Omental fat pad (tissue), 4 donors: Measurements from ENCODE around the gene KPNA5. TPM values are rescaled to one million over a fixed set of nuclear protein-coding genes. Genes with fewer than 3 reads are reported as not detected.
"Not testable (repeated sequence)": the region's sequence is repeated elsewhere in the genome, so short reads cannot be mapped to it uniquely, and the experiment has no call there.

Experiments
- ATAC-seq: fragments of 150-250 bp; one replicate; pipeline ENCODE4 v1.9.1; 2016; ENCODE audit warnings: mild to moderate bottlenecking, moderate library complexity; ENCODE audit not compliant: low FRiP score
- DNase-seq: peaks from one replicate; pipeline ENCODE4 v3.0.0-alpha.2; 2019; ENCODE audit warnings: low spot score
- CTCF ChIP-seq, 3 donors: fragments of 450-650 bp; IDR thresholded peaks; one replicate each; pipeline ENCODE4 v1.5.1; 2016 to 2017; ENCODE audit warnings: antibody characterized with exemption in 3 of 3, mild to moderate bottlenecking in 3 of 3, moderate library complexity in 2 of 3
- total RNA-seq, 4 donors: library from RNA; depleted of rRNA; stranded (reverse); fragments of >200 nt; gene quantifications; one replicate each; pipeline ENCODE4 v1.1.0, GENCODE V29; 2016

KPNA5 gene
- total RNA-seq, 4 donors from 2014 or later, result 5.8 to 9.8 (median 8.5) TPM

DNA sequence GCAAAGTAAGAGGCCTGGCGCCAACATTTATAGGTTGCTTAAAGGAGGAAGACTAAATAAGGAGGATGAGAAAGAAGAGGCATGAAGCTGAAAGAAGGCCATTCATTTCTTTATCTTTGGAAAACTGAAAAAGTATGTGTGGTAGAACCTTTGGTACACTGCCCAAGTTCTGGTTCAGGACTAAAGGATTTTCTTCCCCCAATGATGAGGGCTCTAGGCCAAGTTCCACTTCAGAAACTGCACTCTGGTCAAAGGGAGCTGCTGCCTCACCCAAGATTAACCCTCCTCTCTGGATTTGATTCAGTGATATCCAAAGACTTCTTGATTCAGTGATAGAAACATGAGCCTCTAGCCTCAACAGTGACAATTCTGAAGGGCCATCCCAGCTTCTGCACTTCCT, 5.0 kb upstream of the KPNA5 start:
- no peak for DNase-seq
- ATAC-seq, result no peak
- TF ChIP-seq CTCF (IDR thresholded peaks at IDR 0.05), result no peak

GRCh38 chr6:116682334-116682712, 1.3 kb downstream of the KPNA5 start:
- DNase-seq (no peak), ATAC-seq (peak; percentile 50)
- no peak for TF ChIP-seq CTCF (IDR thresholded peaks at IDR 0.05)

- DNase-seq (no peak), ATAC-seq (no peak)
- no peak for TF ChIP-seq CTCF (IDR thresholded peaks at IDR 0.05)
These were observed 4.5 kb downstream of the KPNA5 start for GRCh38 chr6:116685437-116685993.

DNA sequence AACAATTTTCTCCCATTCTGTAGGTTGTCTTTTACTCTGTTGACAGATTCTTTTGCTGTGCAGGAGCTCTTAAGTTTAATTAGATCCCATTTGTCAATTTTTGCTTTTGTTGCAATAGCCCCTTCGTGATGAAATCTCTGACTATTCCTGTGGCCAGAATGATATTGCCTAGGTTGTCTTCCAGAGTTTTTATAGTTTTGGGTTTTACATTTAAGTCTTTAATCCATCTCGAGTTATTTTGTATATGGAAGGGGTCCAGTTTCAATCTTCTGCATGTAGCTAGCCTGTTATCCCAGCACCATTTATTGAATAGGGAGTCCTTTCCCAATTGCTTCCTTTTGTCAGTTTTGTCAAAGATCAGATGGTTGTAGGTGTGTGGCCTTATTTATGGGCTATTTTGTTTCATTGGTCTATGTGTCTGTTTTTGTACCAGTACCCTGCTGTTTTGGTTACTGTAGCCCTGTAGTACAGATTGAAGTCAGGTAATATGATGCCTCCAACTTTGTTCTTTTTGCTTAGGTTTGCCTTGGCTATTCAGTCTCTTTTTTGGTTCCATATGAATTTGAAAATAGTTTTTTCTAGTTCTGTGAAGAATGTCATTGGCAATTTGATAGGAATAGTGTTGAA, 5.6 kb downstream of the KPNA5 start:
- not testable (repeated sequence) for ATAC-seq, DNase-seq

DNA sequence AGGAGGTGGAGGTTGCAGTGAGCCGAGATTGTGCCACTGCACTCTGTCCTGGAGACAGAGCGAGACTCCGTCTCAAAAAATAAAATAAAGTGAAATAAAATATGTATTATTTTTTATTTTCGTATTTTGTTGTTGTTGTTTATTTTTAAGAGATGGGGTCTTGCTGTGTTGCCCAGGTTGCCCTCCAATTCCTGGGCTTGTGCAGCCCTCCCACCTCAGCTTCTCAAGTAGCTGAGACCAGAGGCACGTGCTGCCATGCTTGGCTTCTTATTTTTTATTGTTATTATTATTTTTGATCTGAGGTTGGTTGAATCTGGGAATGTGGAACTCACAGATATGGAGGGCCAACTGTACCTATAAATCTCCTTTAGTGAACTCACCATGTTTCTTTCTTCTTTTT, 10.1 kb downstream of the KPNA5 start:
- no peak for ATAC-seq
- TF ChIP-seq CTCF (IDR thresholded peaks at IDR 0.05), result no peak

DNA sequence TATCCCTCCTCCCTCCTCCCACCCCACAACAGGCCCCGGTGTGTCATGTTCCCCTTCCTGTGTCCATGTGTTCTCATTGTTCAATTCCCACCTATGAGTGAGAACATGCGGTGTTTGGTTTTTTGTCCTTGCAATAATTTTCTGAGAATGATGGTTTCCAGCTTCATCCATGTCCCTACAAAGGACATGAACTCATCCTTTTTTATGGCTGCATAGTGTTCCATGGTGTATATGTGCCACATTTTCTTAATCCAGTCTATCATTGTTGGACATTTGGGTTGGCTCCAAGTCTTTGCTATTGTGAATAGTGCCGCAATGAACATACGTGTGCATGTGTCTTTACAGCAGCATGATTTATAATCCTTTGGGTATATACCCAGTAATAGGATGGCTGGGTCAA, 11.9 kb downstream of the KPNA5 start:
- not testable (repeated sequence) for DNase-seq, ATAC-seq

More for the DNA sequence above, 10.1 kb downstream of the KPNA5 start:
- no peak for DNase-seq

- DNase-seq, ATAC-seq: not testable (repeated sequence)
These were observed 12.3 kb downstream of the KPNA5 start for GRCh38 chr6:116693275-116693674.

- no peak for TF ChIP-seq CTCF (IDR thresholded peaks at IDR 0.05)
- ATAC-seq (no peak), DNase-seq (no peak)
These were observed 14.4 kb downstream of the KPNA5 start for GRCh38 chr6:116695401-116695800.

DNA sequence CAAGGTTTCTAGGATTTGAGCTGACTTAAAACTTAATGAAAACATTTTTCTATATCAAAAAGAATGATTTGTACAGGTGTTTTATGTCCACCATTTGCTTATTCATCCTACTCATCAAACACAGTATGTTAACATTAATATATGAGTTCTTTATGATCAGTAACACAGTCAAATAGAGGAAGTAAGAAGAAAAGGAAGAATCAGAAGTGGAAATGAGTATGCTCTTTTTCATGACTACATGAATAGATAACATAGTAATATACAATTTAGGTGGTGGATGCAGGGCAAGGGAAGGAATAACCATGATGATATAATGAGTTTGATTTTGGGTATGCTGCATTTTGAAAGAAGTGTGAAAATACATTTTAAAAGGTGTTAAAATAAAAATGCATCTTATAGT, 16.5 kb downstream of the KPNA5 start:
- no peak for ATAC-seq
- TF ChIP-seq CTCF (IDR thresholded peaks at IDR 0.05), result no peak
- no peak for DNase-seq

DNA sequence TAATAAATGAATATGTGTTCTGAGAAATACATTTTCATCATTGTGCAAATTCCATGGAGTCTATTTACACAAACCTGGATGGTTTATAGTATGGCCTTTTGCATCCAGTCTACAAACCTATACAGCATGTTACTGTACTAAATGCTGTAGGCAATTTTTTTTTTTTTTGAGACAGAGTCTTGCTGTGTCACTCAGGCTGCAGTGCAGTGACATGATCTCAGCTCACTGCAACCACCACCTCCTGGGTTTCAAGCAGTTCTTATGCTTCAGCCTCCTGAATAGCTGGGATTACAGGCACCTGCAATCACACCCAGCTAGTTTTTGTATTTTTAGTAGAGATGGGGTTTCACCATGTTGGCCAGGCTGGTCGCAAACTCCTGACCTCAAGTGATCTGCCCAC, 22.9 kb downstream of the KPNA5 start:
- not testable (repeated sequence) for ATAC-seq, DNase-seq
